Peyer's patch (tissue), 4 donors: Measurements from ENCODE around the gene KCNAB1.

Experiments used
- CTCF ChIP-seq, 6 experiments: fragments of 450-650 bp in 4 of 6; fragments of 200-600 bp in 2 of 6; sonication (generic) in 1 of 6; IDR thresholded peaks; one replicate each; pipeline ENCODE4 v1.5.1; 2017 to 2019; ENCODE audit warnings: antibody characterized with exemption in 6 of 6, mild to moderate bottlenecking in 3 of 6, moderate library complexity in 1 of 6
- POLR2A ChIP-seq, 2 donors: fragments of 450-650 bp; IDR thresholded peaks; one replicate each; pipeline ENCODE4 v1.5.1; 2017; ENCODE audit warnings: antibody characterized with exemption in 2 of 2, mild to moderate bottlenecking in 2 of 2, moderate library complexity in 2 of 2

- no peak for TF ChIP-seq CTCF (IDR thresholded peaks at IDR 0.05)
- TF ChIP-seq POLR2A (IDR thresholded peaks at IDR 0.05) = no peak
Measured at GRCh38 chr3:156495816-156496215, 375.4 kb downstream of the KCNAB1 start.
